Activated naive CD4-positive, alpha-beta T cell treated with anti-CD3 and anti-CD28 coated beads, Interleukin-2, amount 10 ng/mL, durations not matched to agents 7 days and 5 days (primary cell): Measurements from ENCODE around the gene MED19.
A peak's percentile ranks its signal among the peaks of the same experiment; 100 is the strongest.
"Not testable (repeated sequence)": the region's sequence is repeated elsewhere in the genome, so short reads cannot be mapped to it uniquely, and the experiment has no call there.

Experiments
- CTCF ChIA-PET: fragments of 350-600 bp; sonication (Branson Sonifier 250); formaldehyde crosslinking; loops from one replicate; lab custom pipeline; 2021; ENCODE audit warnings: antibody characterized with exemption; lab: Charles Lee
- DNase-seq: peaks from one replicate; pipeline ENCODE4 v3.0.0-alpha.2; 2020
- H3K27ac Mint-ChIP-seq: one replicate; pipeline ENCODE4 v1.8.0; 2021; ENCODE audit warnings: mild to moderate bottlenecking, moderate library complexity, mixed read lengths
- H3K27me3 Mint-ChIP-seq: one replicate; pipeline ENCODE4 v1.8.0; 2021; ENCODE audit warnings: mild to moderate bottlenecking, mixed read lengths
- H3K36me3 Mint-ChIP-seq: one replicate; pipeline ENCODE4 v1.8.0; 2021; ENCODE audit warnings: mixed read lengths
- H3K4me1 Mint-ChIP-seq: one replicate; pipeline ENCODE4 v1.8.0; 2021; ENCODE audit warnings: mixed read lengths
- H3K4me3 Mint-ChIP-seq: one replicate; pipeline ENCODE4 v1.8.0; 2021; ENCODE audit warnings: mild to moderate bottlenecking, moderate library complexity, mixed read lengths
- H3K9me3 Mint-ChIP-seq: one replicate; pipeline ENCODE4 v1.8.0; 2021; ENCODE audit warnings: mixed read lengths

Gene MED19

DNA sequence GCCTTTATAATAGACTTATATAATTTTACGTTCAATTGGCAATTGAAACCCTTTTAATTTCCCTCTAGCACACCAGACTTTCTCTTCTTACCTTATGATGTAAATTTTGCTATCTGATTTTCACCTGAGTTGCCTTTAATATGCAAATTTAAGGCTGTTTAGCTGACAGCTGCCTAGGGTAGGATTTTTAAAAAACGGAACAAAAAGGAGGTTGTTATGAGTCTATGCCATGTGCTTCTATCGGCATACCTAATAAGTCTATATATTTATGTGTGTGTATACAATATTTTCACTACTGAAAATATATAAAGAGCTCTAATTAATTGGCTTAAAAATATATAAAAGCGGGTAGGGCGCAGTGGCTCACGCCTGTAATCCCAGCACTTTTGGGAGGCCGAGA is 17.5 kb upstream of the MED19 start:
- H3K27ac Mint-ChIP-seq: no peak overlapping the region
- DNase-seq: no peak
- H3K36me3 Mint-ChIP-seq: peaks cover 6% of the 10 kb centered on the region
- no peaks in the 10 kb centered on the region for H3K9me3 Mint-ChIP-seq
- no peak overlapping the region for H3K4me3 Mint-ChIP-seq
- CTCF ChIA-PET: interaction anchor here (2.1 kb wide), 1 partner anchor 71 kb away, joined by 6 read pairs; no protein-coding TSS in a partner anchor
- H3K27me3 Mint-ChIP-seq: no peaks in the 10 kb centered on the region
- H3K4me1 Mint-ChIP-seq: peaks cover 6% of the 10 kb centered on the region

DNA sequence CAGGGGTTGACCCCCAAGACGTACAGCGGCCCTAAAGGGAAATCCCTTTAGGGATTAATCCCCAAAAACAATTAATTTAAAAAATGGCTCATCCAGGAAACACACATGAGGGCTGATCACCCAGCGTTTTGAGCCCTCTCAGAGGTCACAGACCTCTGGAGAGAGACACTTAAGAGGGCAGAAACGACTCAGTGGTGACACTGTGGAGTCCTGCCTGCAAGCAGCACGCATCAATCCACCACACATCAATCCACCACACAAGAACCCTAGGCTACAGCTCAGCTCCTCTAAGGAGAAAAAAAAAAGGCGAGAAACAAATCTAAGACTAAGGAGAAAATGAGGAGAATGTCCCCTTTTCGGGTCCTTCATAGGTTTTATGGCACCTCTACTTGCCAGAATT is 16.8 kb upstream of the MED19 start:
- no peak for DNase-seq
- Mint-ChIP-seq H3K27me3 (no peaks in the 10 kb centered on the region), H3K4me1 (peaks cover 3% of the 10 kb centered on the region), H3K9me3 (no peaks in the 10 kb centered on the region), H3K36me3 (peaks cover 5% of the 10 kb centered on the region), H3K4me3 (no peak overlapping the region), H3K27ac (peak overlapping the region; percentile 24)
- CTCF ChIA-PET: interaction anchor here (2.1 kb wide), 1 partner anchor 72 kb away, joined by 6 read pairs; no protein-coding TSS in a partner anchor

DNA sequence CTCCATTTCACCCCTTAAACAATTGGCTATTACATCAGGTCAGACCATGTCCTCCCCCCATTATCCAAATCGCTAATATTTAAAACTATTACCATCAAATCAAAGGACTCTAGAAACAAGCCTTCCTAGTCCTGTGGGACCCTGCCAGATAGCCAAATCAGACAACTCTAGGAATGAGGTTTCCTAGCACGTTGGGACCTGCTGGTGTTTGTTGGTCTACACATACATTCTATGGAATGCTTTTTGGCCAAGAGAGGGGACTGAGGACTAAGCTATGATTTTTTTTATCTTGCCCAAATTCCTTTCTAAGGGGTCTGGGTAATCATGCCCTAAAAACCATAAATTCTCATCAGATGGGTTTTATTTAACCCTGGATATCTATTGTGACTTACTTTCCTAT is 15.2 kb upstream of the MED19 start:
- CTCF ChIA-PET: no interaction called here
- no peak overlapping the region for H3K4me3 Mint-ChIP-seq
- peaks cover 5% of the 10 kb centered on the region for H3K36me3 Mint-ChIP-seq
- H3K9me3 Mint-ChIP-seq: no peaks in the 10 kb centered on the region
- H3K27me3 Mint-ChIP-seq: no peaks in the 10 kb centered on the region
- DNase-seq: no peak
- H3K27ac Mint-ChIP-seq: no peak overlapping the region
- peaks cover 3% of the 10 kb centered on the region for H3K4me1 Mint-ChIP-seq

DNA sequence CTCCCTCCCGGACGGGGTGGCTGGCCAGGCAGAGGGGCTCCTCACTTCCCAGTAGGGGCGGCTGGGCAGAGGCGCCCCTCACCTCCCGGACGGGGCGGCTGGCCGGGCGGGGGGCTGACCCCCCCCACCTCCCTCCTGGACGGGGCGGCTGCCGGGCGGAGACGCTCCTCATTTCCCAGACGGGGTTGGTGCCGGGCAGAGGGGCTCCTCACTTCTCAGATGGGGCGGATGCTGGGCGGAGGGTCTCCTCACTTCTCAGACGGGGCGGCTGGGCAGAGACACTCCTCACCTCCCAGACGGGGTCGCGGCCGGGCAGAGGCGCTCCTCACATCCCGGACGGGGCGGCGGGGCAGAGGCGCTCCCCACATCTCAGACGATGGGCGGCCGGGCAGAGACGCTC is 4.7 kb upstream of the MED19 start:
- H3K4me1 Mint-ChIP-seq: peaks cover 18% of the 10 kb centered on the region
- H3K27me3 Mint-ChIP-seq, H3K9me3 Mint-ChIP-seq, CTCF ChIA-PET, H3K4me3 Mint-ChIP-seq, H3K27ac Mint-ChIP-seq, DNase-seq: not testable (repeated sequence)
- peaks cover 10% of the 10 kb centered on the region for H3K36me3 Mint-ChIP-seq

DNA sequence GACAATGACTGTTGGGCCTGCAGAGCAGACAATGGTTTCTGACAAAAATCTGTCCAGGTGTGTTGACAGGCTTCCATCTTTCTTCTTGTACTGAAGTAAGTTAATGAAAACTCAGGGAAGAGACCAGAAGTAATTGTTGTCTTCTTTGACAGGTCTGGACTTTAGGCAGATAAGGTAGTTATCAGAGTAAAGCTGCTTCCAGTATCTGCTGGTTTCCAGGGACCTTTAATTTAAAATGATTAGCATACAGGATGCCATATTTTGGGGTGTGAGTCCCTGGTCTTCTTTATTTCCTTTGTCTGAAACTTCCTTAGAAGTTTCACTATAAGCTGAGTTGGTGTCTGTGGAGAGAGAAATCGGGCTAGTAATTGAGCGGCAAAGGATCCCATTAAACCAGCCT is 1.8 kb upstream of the MED19 start:
- H3K27ac Mint-ChIP-seq: peak overlapping the region; percentile 1
- H3K4me3 Mint-ChIP-seq: peak overlapping the region; percentile 95
- CTCF ChIA-PET: interaction anchor here (0.6 to 2.7 kb wide), 2 partner anchors 87 to 915 kb away, joined by 3 to 15 read pairs; no protein-coding TSS in a partner anchor
- no peaks in the 10 kb centered on the region for H3K27me3 Mint-ChIP-seq
- H3K9me3 Mint-ChIP-seq: no peaks in the 10 kb centered on the region
- no peak for DNase-seq
- H3K36me3 Mint-ChIP-seq: peaks cover 15% of the 10 kb centered on the region
- peaks cover 37% of the 10 kb centered on the region for H3K4me1 Mint-ChIP-seq

DNA sequence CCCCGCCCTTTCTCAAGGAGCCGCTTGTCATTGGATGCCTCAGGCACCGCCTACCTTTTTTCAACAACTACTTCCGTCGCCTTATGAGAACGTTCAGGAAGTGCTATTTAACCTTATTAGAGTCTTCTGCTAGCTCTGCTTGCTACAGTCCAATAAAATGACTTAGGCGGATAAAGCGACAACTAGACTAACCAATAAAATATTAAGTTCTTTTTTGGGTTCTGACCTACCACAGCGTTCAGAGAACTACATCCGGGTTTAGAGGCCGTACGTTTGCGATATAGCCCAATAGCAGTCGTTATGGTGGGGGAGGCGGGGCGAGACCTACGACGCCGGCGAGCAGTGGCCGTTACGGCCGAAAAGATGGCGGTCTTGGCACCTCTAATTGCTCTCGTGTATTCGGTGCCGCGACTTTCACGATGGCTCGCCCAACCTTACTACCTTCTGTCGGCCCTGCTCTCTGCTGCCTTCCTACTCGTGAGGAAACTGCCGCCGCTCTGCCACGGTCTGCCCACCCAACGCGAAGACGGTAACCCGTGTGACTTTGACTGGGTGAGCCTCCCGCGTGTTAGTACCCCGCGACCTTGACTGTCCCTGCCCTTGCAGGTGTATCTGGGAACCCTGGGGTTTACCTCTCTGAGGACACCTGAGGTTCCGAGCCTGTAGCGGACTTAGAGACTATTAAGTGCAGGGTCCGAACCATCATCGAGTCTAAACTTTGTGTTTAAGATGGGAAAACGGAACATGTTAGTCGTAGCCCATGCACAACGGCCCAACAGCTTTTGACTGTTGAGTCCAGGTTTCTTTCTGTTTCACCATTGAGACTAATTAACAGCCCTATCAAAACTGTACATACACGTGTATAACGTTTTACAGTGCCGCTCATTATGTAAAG is 488 bp upstream of the MED19 start, which contains the start of gene TMX2:
TSS of gene TMX2 (plus strand) at position 338 of the 895 bp plus-strand sequence. CDS start at position 364, 26 bp downstream.
- peaks cover 44% of the 10 kb centered on the region for H3K4me1 Mint-ChIP-seq
- CTCF ChIA-PET: interaction anchor here (2.7 kb wide), 1 partner anchor 88 kb away, joined by 15 read pairs; no protein-coding TSS in a partner anchor
- no peaks in the 10 kb centered on the region for H3K27me3 Mint-ChIP-seq
- peak; percentile 95 for DNase-seq
- H3K27ac Mint-ChIP-seq: peak within 1 kb of the TSS; percentile 95
- H3K36me3 Mint-ChIP-seq: peaks cover 14% of the 10 kb centered on the region
- H3K4me3 Mint-ChIP-seq: peak within 1 kb of the TSS; percentile 95
- H3K9me3 Mint-ChIP-seq: no peaks in the 10 kb centered on the region

DNA sequence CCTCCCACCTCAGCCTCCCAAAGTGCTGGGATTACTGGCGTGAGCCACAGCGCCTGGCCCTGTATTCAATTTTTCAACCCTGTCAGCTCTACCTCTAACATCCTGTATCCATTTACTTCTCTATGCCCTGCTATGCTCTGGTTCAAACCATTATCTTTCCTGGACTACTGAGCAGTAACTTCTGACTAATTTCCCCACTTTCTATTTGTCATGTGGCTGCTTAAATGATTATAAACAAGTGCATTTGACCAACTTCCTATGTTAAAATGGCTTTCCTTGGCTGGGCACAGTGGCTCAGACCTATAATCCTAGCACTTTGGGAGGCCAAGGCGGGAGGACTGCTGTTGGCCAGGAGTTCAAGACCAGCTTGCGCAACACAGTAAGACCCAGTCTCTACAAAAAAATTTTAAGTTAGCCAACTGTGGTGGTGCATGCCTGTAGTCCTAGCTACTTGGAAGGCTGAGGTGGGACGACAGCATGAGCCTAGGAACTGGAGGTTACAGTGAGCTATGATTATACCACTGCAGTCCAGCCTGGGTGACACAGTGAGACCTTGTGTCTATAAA is 2.1 kb downstream of the MED19 start:
- H3K27ac Mint-ChIP-seq: peak overlapping the region; percentile 12
- H3K27me3 Mint-ChIP-seq: no peaks in the 10 kb centered on the region
- peaks cover 44% of the 10 kb centered on the region for H3K4me1 Mint-ChIP-seq
- no peaks in the 10 kb centered on the region for H3K9me3 Mint-ChIP-seq
- CTCF ChIA-PET: interaction anchor here (0.7 to 3.2 kb wide), 4 partner anchors 32 to 95 kb away, joined by 3 to 19 read pairs (median 4); partner anchors contain the start of gene SELENOH
- no peak for DNase-seq
- H3K36me3 Mint-ChIP-seq: peaks cover 18% of the 10 kb centered on the region
- no peak overlapping the region for H3K4me3 Mint-ChIP-seq

DNA sequence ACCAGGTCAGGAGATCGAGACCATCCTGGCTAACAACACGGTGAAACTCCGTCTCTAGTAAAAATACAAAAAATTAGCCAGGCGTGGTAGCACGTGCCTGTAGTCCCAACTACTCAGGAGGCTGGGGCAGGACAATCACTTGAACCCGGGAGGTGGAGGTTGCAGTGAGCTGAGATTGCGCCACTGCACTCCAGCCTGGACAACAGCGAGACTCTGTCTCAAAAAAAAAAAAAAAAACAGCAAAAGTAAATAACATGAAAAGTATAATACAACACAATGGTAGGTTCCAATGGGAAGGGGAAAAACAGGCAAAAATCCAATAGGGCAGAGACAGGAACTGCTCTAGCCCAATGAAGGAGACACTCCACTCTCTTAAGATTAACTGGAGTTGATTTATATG is 6.6 kb downstream of the MED19 start:
- CTCF ChIA-PET: interaction anchor here (1.1 kb wide), 1 partner anchor 43 kb away, joined by 3 read pairs; no protein-coding TSS in a partner anchor
- not testable (repeated sequence) for H3K9me3 Mint-ChIP-seq, H3K27ac Mint-ChIP-seq, H3K4me3 Mint-ChIP-seq, H3K27me3 Mint-ChIP-seq, DNase-seq
- H3K4me1 Mint-ChIP-seq: peaks cover 15% of the 10 kb centered on the region
- peaks cover 45% of the 10 kb centered on the region for H3K36me3 Mint-ChIP-seq

DNA sequence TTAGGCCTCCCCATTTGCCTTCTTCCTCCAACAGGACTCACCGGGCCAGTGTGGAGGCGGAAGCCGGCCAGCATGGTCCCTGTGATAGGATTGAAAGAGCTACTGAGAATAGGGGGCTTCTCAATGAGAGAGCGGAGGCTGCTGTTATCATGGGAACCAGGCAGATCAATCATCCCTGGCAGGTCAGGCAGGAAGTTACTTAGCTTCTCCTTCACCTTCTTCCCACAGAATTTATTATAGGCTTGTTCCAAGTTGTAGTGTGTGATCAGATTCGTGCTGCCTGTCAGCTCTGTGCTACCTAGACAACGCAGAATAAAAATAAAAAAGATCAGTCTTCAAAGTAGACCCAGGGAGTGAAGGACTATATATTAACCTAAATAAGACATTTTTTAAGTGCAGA is 7.1 kb downstream of the MED19 start:
- no peak overlapping the region for H3K27ac Mint-ChIP-seq
- H3K9me3 Mint-ChIP-seq: no peaks in the 10 kb centered on the region

DNA sequence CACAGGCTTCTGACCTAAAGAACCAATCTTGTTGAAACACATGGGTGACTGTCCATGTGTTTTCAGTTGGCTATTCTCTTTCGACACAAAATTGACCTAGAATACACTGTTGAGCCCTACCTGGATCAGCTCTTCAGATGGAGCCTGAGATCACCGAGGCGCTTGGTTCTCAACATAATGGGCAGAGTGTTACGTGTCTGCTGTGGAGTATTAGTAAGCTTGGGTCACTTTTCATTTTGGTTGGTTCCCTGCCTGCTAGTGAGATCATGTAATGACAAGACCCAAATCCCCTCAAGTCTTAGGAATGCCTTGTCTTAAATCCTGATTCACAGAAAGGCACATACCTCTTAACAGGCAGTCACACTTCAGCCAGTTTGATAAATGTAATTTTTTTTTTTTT is 8.7 kb downstream of the MED19 start:
- Mint-ChIP-seq H3K4me3 (no peak overlapping the region), H3K36me3 (peaks cover 56% of the 10 kb centered on the region), H3K27ac (no peak overlapping the region), H3K27me3 (no peaks in the 10 kb centered on the region), H3K4me1 (peaks cover 4% of the 10 kb centered on the region), H3K9me3 (no peaks in the 10 kb centered on the region)
- DNase-seq: no peak
- CTCF ChIA-PET: interaction anchor here (1.3 kb wide), 1 partner anchor 97 kb away, joined by 4 read pairs; no protein-coding TSS in a partner anchor

More for the DNA sequence above, 7.1 kb downstream of the MED19 start:
- DNase-seq: no peak
- Mint-ChIP-seq H3K4me1 (peaks cover 12% of the 10 kb centered on the region), H3K36me3 (peaks cover 47% of the 10 kb centered on the region), H3K27me3 (no peaks in the 10 kb centered on the region), H3K4me3 (no peak overlapping the region)
- CTCF ChIA-PET: no interaction called here

DNA sequence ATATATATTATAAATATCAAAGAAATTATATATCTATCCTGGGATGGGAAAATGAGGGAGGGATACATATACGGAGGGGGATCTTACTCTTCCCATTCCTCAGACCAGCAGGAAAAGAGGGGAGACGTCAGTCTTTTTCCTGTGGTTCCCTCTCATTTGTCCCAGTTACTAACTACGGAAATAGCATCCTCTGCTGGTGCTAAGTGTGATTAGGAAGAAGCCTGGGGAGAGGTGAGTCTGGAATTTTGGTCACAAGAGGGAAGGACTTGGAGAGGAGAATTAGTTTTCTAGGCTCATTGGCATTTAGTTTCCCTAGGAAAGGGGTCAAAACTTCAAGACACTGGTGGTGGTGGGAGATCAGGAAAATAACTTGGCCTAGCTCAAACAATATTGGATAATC is 11.6 kb downstream of the MED19 start:
- H3K27me3 Mint-ChIP-seq: no peaks in the 10 kb centered on the region
- DNase-seq: no peak
- CTCF ChIA-PET: no interaction called here
- H3K9me3 Mint-ChIP-seq: no peaks in the 10 kb centered on the region
- no peak overlapping the region for H3K4me3 Mint-ChIP-seq
- no peak overlapping the region for H3K27ac Mint-ChIP-seq
- no peaks in the 10 kb centered on the region for H3K4me1 Mint-ChIP-seq
- peaks cover 60% of the 10 kb centered on the region for H3K36me3 Mint-ChIP-seq

DNA sequence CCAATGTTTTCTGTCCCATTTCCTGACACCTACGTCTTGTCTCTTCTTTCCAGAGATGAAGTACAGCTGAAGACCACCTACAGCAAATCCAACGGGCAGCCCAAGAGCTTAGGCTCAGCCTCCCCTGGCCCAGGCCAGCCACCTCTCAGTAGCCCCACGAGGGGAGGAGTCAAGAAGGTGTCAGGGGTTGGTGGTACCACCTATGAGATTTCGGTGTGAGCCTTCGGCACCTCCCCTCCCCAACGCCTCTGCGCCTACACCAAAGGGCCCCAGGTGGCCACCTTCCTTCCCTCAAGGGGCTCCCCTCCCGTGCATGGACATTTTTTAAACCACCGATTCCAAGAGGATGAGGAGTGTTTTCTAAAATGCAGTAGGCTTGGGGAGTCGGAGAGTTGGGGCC is 12.2 kb downstream of the MED19 start:
- no peaks in the 10 kb centered on the region for H3K27me3 Mint-ChIP-seq
- peaks cover 58% of the 10 kb centered on the region for H3K36me3 Mint-ChIP-seq
- no peaks in the 10 kb centered on the region for H3K9me3 Mint-ChIP-seq
- H3K27ac Mint-ChIP-seq: peak overlapping the region; percentile 61
- no peak overlapping the region for H3K4me3 Mint-ChIP-seq
- CTCF ChIA-PET: no interaction called here
- DNase-seq: no peak
- no peaks in the 10 kb centered on the region for H3K4me1 Mint-ChIP-seq

DNA sequence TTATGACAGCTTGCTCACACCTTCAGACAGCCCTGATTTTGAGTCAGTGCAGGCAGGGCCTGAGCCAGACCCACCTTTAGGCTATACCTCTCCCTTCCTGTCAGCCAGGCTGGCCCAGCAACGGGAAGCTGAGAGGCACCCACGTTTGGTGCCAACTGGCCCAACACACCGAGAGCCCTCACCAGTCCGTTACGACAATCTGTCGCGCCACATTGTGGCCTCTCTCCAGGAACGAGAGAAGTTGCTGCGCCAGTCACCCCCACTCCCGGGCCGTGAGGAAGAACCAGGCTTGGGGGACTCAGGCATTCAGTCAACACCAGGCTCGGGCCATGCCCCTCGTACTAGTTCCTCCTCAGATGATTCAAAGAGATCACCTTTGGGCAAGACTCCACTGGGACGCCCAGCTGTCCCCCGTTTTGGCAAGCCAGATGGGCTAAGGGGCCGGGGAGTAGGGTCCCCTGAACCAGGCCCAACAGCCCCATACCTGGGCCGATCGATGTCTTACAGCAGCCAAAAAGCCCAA is 13.1 kb downstream of the MED19 start:
- no peaks in the 10 kb centered on the region for H3K4me1 Mint-ChIP-seq
- DNase-seq: no peak
- H3K36me3 Mint-ChIP-seq: peaks cover 51% of the 10 kb centered on the region
- H3K9me3 Mint-ChIP-seq: no peaks in the 10 kb centered on the region
- no peaks in the 10 kb centered on the region for H3K27me3 Mint-ChIP-seq
- H3K27ac Mint-ChIP-seq: no peak overlapping the region
- no peak overlapping the region for H3K4me3 Mint-ChIP-seq
- CTCF ChIA-PET: no interaction called here

DNA sequence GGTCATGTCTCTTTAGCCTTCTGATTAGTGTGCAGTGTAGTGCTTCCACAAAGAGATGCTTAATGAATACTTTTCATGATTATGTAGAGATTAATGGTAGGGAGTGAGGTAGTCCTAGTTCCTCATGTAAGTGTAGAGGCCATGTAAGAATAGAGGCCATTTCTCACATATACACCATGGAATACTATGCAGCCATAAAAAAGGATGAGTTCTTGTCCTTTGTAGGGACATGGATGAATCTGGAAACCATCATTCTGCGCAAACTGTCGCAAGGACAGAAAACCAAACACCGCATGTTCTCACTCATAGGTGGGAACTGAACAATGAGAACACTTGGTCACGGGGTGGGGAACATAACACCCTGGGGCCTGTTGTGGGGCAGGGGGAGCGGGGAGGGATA is 21.5 kb downstream of the MED19 start:
- H3K27me3 Mint-ChIP-seq, CTCF ChIA-PET: not testable (repeated sequence)

More for the DNA sequence above, 21.5 kb downstream of the MED19 start:
- DNase-seq, H3K27ac Mint-ChIP-seq, H3K4me1 Mint-ChIP-seq, H3K9me3 Mint-ChIP-seq, H3K4me3 Mint-ChIP-seq: not testable (repeated sequence)
- peaks cover 39% of the 10 kb centered on the region for H3K36me3 Mint-ChIP-seq
